ENCODE results near the gene SYT6. TPM values are rescaled to one million over a fixed set of nuclear protein-coding genes. Genes with fewer than 3 reads are reported as not detected.

The SYT6 gene
- total RNA-seq, 1 experiment from 2014 or later: not detected

- CTCF ChIA-PET: no interaction called here
- in situ Hi-C loops (cut with HindIII; ENCODE audit: low pct_unique_long_range_greater_than_20kb, low sequenced_read_pairs): no loop called here
Measured at GRCh38 chr1:114152508-114153260, 985 bp downstream of the SYT6 start.

GRCh38 chr1:114152089-114152507, 1.6 kb downstream of the SYT6 start:
- intact Hi-C loops (cut with micrococcal nuclease; ENCODE audit: unreplicated experiment): no loop called here
- BruUV-seq (replicated peaks): no TSS peak
- no peaks in the 10 kb centered on the region for H3K9me3 ChIP-seq (ENCODE audit: control insufficient read depth, insufficient read depth, low read depth, low read length)
- no peaks in the 10 kb centered on the region; the same call in 1 of the 2 replicates for H3K27me3 ChIP-seq (ENCODE audit: control insufficient read depth, insufficient read depth, low read length)
- DNase-seq (ENCODE audit: low read depth, low spot score) (no peak), ATAC-seq (no peak)
- H3K27ac ChIP-seq (ENCODE audit: low read length): no peak overlapping the region
- no peak overlapping the region for H3K4me3 ChIP-seq (ENCODE audit: low read depth in 2 of 2, low read length in 2 of 2)
- H3K36me3 ChIP-seq (ENCODE audit: control insufficient read depth, insufficient read depth, low read length): no peaks in the 10 kb centered on the region
- no peak for TF ChIP-seq POLR2AphosphoS5 (IDR thresholded peaks at IDR 0.05; ENCODE audit: low read depth, low read length)
- no peak for TF ChIP-seq CTCF (IDR thresholded peaks at IDR 0.05)
- no peak for TF ChIP-seq TCF7L2 (IDR thresholded peaks at IDR 0.05; ENCODE audit: low read depth, low read length)
- TF ChIP-seq SIN3A (IDR thresholded peaks at IDR 0.05; ENCODE audit: borderline replicate concordance, insufficient read depth, low read depth, low read length): no peak
- no peak for TF ChIP-seq REST (IDR thresholded peaks at IDR 0.05; ENCODE audit: insufficient read depth in 1 of 2, low read depth in 2 of 2, low read length in 1 of 2)
- POLR2A ChIA-PET: no interaction called here
- no peaks in the 10 kb centered on the region for H3K4me1 ChIP-seq (ENCODE audit: control insufficient read depth, insufficient read depth, low read length)
- in situ Hi-C loops (cut with HindIII; ENCODE audit: low pct_unique_long_range_greater_than_20kb, low sequenced_read_pairs): no loop called here
- CTCF ChIA-PET: no interaction called here

More at GRCh38 chr1:114152508-114153260, 985 bp downstream of the SYT6 start:
- Histone ChIP-seq H3K27ac (ENCODE audit: low read length) (no peak overlapping the region), H3K4me3 (ENCODE audit: low read depth in 2 of 2, low read length in 2 of 2) (no peak overlapping the region), H3K27me3 (ENCODE audit: control insufficient read depth, insufficient read depth, low read length) (no peaks in the 10 kb centered on the region; the same call in 1 of the 2 replicates), H3K36me3 (ENCODE audit: control insufficient read depth, insufficient read depth, low read length) (no peaks in the 10 kb centered on the region), H3K9me3 (ENCODE audit: control insufficient read depth, insufficient read depth, low read depth, low read length) (no peaks in the 10 kb centered on the region), H3K4me1 (ENCODE audit: control insufficient read depth, insufficient read depth, low read length) (no peaks in the 10 kb centered on the region)
- DNase-seq (ENCODE audit: low read depth, low spot score) (no peak), ATAC-seq (no peak)
- intact Hi-C loops (cut with micrococcal nuclease; ENCODE audit: unreplicated experiment): no loop called here
- no TSS peak for BruUV-seq (replicated peaks)
- POLR2A ChIA-PET: interaction anchor here (0.5 kb wide), 1 partner anchor 983 kb away, joined by 4 read pairs; no protein-coding TSS in a partner anchor
- TF ChIP-seq REST (IDR thresholded peaks at IDR 0.05; ENCODE audit: insufficient read depth in 1 of 2, low read depth in 2 of 2, low read length in 1 of 2) (no peak), CTCF (IDR thresholded peaks at IDR 0.05) (no peak), POLR2AphosphoS5 (IDR thresholded peaks at IDR 0.05; ENCODE audit: low read depth, low read length) (no peak), SIN3A (IDR thresholded peaks at IDR 0.05; ENCODE audit: borderline replicate concordance, insufficient read depth, low read depth, low read length) (no peak), TCF7L2 (IDR thresholded peaks at IDR 0.05; ENCODE audit: low read depth, low read length) (no peak)

All from Panc1 (cell line).